AG08396 (cell line): Measurements from ENCODE around the gene PKP1.

Experiments used
- DNase-seq: peaks from one replicate; pipeline ENCODE4 v3.0.0; 2012; ENCODE audit warnings: low spot score, mixed read lengths

Gene PKP1

DNA sequence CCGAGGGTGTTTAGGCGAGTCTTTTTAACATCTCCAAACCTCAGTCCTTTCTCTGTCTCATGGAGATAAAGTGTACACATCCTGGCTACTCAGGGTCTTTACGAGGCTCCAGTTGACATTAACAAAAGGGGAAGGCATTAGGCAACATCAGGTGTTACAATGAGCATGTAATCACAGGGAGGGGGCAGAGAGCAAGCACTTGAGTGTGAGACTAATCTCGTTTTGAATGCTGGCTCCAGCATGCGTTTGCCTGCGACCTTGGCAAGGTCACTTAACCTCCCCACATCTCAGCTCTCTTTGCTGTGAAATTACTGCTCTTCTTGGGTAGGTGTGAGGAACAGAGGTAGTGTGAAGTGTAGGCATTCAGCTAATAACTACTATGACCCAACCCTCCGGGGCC is 91.1 kb downstream of the PKP1 start:
- no peak for DNase-seq

DNA sequence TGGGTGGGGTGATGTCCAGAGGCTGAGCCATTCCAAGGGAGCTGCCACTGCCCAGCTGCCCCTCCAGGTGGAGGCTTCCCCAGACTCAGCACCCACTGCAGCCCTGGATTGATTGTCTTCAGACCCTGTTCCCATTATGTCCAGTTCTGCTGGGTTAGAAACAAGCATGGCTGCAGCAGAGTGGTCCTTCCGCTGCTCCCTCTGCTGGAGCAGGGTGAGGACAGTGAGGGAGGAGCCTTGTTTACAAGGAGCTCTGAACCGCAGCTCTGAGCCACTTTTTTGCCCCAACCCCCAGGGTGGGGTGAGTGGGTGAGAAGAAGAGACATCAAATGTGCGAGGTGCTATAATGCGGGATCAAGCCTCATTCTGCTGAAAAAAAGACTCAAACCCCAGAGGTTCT is 91.9 kb downstream of the PKP1 start:
- DNase-seq = no peak

DNA sequence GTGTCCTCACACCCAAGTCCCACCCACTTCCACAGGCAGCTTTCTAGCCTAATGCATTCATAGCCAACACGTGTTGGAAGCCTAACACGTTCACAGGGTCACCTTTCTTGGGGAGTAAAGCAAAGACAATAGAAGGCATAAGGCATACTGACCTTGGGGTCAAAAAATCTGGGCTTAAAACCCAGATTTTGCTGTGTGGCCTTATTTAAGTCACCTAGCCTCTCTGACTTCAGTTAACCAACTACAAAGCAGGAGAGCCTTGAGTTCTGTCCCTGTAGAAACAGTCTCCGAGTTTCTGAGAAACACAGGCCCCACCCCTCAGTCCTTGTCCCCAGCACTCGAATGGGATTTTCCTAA is 92.8 kb downstream of the PKP1 start:
- no peak for DNase-seq

DNA sequence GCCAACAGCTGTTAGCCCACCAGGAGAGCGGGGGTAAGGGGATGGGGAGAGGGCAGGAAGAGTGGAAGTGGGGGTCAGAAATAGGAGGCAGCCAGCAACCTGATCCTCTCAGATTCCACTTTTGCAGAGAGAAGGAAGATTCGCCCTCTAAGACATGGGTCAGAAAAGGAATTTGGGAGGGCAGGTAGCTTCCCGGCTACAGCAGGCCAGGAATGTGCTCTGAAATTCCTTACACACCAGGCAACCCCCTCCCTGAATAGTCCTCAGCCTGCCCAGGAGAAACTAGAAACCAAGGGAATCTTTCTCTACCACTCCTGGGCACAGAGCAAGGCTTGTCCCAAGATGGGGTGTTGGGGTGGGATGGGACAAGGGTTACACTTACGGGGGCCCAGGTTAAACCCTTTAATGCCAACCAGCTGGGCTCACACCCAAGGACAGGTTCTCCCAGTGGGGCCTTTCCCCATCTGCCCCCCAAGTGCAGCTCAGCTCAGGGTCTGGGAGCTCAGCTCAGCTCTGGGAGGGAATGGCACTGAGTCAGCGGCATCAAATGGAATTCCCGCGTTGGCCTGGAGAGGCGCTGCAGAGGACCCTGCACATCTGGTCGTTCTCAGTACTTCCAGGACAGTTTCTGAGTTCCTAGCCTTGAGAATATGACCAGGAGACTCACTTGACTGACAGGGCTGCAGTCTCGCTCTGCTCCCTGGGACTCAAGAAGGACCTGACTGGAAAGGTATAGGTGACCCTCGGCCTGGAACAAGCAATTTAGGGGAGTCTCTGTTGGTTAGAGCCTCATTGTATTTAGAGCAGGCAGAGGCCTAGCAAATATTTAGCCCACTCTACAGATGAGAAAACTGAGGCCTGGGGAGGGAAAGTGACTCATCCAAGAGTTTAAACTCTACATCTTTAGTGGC is 93.4 kb downstream of the PKP1 start:
- peak; percentile 81 for DNase-seq

DNA sequence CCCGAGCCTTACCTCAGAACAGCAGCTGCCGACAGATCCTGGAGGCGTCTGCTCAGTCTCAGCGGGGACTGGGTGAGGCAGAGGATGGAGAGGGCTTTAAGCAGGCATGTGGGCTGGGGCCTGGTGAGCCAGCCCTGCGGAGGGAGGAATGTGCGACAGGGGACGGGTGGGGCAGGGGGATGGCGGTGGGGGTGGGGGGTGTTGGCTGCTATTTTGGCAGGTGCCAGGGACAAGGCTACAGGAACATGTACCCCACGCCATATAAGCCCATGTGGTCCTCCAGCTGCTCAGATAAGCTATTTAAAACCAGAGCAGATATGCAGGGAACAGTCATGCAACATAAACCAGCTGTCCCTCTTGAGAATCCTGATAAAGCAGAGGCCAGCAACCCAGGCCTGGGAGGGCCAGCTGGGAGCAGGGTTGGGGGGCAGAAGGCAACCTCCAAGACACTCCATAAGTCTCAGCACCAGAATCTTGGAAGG is 94.3 kb downstream of the PKP1 start, which contains the start of gene TNNT2:
Gene TNNT2, minus strand, starts transcription at position 70 of the 482 bp plus-strand sequence. CDS start 4,426 bp downstream, outside the sequence.
- DNase-seq = no peak

DNA sequence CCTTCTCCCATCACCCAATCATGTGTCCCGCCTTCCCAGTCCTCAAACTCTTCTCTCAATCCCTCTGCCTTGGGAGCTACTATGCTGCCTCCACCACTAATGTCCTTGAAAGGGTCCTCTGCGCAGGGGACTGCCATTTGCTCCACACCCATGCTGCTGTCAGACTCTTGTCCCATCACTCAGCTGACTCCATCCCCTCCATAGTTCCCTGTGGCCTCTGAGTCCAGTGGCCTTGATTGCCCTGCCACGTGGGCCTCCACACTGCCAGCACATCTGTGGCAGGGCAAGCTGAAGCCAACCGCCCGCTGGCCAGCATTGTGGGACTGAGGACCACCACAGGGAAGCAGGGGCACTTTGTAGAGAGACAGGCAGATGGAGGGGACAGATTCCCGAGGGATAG is 95.5 kb downstream of the PKP1 start:
- DNase-seq = no peak

DNA sequence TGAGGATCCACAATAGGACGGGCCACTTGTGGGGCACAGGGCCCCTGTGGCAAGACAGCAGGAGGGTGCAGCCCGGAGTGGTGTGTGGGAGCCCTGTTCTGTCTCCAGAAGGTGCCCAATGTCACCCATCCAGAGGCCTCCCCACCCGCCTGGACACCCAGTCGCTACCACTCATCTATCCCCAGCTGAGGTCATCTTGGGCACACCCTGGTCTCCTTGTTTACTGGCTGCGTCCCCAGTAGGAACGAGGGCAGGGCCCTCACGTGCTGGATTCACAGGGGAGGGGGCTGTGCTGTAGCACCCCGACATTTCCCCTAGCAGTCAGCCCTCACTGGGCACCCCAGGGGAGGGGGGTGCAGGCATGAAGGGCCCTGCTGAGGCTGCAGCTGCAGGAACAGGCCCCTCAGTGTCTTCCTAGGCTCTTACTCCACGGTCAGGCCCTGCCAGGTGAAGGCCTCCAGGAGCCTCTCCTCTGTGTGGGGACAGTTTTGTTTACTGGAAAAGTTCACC is 96.5 kb downstream of the PKP1 start:
- no peak for DNase-seq

DNA sequence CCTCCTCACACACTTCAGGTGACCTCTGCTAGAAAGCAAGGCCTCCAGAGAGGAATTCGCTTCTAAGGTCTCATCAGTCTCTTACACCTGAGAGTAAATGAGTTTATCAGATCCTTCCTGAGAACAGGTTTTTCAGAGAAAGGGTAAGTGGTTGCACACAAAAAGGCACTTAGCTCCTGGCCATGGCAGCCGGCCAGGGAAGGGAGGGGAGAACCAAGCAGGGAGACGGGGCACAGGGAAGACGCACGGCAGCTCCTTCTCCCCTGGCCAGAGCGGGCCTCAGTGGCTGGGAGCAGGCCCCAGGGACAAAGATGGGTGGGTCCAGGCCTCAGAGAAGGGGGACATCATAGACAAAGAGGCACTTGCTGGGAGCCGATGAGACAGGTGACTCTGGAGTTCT is 97.8 kb downstream of the PKP1 start:
- DNase-seq = no peak
